Lower leg skin (tissue), 3 donors: ENCODE data around the gene RNF31.

ENCODE experiments used
- POLR2A ChIP-seq, 2 donors: fragments of 450-650 bp; IDR thresholded peaks; one replicate each; pipeline ENCODE4 v1.6.1; 2016 to 2017; ENCODE audit warnings: antibody characterized with exemption in 2 of 2, mild to moderate bottlenecking in 1 of 2, moderate library complexity in 1 of 2
- TF ChIP-seq, protein P1 (sequence below), 3 donors: fragments of 450-650 bp; IDR thresholded peaks; one replicate each; pipeline ENCODE4 v1.5.1; 2016; ENCODE audit warnings: antibody characterized with exemption in 3 of 3, mild to moderate bottlenecking in 3 of 3, moderate library complexity in 2 of 3

DNA sequence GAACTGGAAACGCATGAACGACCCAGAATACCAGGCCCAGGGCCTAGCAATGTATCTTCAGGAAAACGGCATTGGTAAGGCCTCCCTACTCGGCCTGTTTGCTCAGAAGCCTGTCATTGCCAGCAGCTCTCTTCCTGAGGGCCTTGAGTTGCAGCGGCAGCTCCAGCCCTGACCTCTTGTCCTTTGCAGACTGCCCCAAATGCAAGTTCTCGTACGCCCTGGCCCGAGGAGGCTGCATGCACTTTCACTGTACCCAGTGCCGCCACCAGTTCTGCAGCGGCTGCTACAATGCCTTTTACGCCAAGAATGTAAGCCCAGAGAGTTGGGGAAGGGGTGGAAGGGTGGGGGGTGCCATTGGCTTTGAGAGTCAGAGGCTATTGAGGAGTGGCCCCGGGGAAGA, 10.0 kb downstream of the RNF31 start:
- TF ChIP-seq, protein P1, sequence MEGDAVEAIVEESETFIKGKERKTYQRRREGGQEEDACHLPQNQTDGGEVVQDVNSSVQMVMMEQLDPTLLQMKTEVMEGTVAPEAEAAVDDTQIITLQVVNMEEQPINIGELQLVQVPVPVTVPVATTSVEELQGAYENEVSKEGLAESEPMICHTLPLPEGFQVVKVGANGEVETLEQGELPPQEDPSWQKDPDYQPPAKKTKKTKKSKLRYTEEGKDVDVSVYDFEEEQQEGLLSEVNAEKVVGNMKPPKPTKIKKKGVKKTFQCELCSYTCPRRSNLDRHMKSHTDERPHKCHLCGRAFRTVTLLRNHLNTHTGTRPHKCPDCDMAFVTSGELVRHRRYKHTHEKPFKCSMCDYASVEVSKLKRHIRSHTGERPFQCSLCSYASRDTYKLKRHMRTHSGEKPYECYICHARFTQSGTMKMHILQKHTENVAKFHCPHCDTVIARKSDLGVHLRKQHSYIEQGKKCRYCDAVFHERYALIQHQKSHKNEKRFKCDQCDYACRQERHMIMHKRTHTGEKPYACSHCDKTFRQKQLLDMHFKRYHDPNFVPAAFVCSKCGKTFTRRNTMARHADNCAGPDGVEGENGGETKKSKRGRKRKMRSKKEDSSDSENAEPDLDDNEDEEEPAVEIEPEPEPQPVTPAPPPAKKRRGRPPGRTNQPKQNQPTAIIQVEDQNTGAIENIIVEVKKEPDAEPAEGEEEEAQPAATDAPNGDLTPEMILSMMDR (IDR thresholded peaks at IDR 0.05), result no peak
- TF ChIP-seq POLR2A (IDR thresholded peaks at IDR 0.05), result no peak
